NCI-H146 treated with DMSO at 0.1 percent for 48 hours (cell line): Measurements from ENCODE around the gene EDEM2.
"Not testable (repeated sequence)": the region's sequence is repeated elsewhere in the genome, so short reads cannot be mapped to it uniquely, and the experiment has no call there.

ENCODE experiments used
- DNase-seq: peaks from one replicate; lab custom pipeline; 2025; ENCODE audit not compliant: unreplicated experiment; lab: John Stamatoyannopoulos, UW

EDEM2 gene

DNA sequence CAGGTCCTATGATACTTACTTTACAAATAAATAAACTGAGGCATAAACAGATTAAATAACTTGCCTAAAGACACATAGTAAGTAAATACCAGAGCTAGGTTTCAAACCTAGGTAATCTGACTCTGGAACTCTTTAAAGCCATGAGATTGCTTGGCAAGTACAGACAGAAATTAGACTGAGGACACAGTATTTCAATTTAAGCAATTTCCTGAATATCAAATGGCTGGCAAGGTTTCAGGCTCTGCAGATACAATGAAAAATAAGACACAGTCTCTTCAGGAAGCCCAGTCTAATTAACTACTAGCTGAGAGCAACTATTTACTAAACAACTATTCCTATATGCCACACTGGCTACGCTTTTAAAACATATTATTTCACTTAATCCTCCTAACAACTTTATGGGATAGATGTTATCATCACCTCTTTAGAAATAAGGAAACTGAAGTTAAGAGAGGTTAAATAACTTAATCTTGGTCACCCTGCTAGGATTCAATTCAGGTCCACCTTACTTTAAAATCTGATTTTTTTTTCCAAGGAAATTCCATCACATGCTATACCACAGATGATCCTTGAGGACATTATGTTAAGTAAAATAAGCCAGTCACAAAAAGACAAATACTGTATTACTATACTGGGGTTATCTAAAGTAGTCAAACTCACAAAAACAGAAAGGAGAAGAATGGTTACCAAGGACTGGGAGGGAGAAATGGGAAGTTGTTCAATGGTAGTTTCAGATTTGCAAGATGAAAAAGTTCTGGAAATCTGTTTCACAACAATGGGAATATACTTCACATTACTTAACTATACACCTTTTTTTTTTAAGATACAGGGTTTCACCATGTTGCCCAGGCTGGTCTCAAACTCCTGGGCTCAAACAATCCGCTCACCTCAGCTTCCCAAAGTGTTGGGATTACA, 58.6 kb downstream of the EDEM2 start:
- no peak for DNase-seq

DNA sequence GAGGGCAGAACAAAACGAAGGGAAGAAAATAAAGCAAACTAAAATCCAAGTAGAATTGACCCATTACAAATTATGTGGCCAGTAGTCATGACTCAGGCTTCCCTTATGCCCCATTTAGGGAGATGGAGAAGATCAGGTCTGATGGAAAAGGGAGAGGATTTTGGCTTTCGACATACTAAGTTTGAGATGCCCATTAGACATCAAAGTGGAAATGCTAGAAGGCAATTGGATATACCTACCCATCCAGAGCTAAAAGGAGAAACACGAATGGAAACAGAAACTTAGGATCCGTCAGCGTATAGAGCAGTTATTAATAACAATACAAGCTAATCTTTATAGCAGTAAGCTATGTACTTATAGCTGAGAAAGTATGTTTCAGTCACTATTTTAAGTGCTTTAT, 59.3 kb downstream of the EDEM2 start:
- no peak for DNase-seq

GRCh38 chr20:35087355-35087754, 59.8 kb downstream of the EDEM2 start:
- DNase-seq: no peak

- no peak for DNase-seq
These were observed 61.5 kb downstream of the EDEM2 start for GRCh38 chr20:35085477-35086225.

DNA sequence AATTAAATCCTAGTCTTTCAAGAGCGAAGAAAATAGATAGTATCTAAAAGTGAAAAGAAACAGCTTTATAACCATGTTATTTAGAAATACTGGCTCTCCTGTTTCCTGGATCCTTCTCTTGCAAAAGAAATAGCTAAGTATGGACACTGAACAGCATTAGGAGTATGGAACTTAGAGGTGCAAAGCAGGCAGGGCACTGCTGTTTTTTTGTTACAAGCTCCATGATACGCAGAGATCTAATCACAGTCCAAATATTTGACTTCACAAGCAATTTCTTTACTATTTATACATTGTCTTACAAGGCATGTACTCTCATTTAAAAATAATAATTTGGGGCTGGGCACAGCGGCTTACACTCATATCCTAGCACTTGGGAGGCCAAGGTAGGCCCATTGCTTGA, 62.1 kb downstream of the EDEM2 start:
- DNase-seq: no peak

DNA sequence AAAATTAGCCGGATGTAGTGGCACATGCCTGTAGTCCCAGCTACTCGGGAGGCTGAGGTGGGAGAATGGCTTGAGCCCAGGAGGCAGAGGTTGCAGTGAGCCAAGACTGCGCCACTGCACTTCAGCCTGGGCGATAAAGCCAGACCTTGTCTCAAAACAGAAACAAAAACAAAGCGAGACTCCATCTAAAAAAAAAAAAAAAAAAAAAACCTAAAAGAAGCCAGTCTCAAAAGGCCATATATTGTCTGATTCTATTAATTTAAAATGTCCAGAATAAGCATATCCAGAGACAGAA, 66.8 kb downstream of the EDEM2 start:
- DNase-seq: not testable (repeated sequence)

DNA sequence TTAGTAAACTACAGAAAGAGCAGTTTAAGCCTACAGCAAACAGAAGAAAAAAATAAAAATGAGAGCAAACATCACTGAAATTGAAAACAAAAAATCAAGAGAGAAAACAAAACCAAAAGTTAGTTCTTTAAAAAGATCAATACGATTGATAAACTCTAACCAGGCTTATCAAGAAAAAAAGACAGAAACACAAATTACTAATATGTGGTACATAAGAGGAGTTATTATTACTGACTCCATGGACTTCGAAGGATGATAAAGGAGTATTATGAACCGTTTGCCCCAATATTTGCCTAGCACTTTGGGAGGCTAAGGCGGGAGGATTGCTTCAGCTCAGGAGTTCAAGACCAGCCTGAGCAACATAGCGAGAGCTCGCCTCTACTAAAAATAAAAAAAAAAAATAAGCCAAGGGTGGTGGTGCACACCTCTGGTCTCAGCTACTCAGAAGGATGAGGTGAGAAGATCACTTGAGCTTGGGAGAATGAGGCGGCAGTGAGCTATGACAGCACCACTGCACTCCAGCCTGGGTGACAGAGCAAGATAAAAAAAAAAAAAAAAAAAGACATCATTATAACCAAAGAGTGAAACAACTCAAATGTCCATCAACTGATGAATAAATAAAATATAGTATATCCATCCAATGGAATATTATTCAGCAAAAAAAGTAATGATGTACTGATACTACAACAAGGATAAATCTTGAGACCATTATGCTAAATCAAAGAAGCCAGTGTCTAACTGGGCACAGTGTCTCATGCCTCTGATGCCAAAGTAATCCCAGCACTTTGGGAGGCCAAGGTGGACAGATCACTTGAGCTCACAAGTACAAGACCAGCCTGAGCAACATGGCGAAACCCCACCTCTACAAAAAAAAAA, 67.4 kb downstream of the EDEM2 start:
- DNase-seq: no peak

- DNase-seq: no peak
These were observed 69.3 kb downstream of the EDEM2 start for GRCh38 chr20:35077872-35078271.

GRCh38 chr20:35077341-35077740, 69.8 kb downstream of the EDEM2 start:
- no peak for DNase-seq

GRCh38 chr20:35071436-35072153, 75.5 kb downstream of the EDEM2 start:
- not testable (repeated sequence) for DNase-seq

DNA sequence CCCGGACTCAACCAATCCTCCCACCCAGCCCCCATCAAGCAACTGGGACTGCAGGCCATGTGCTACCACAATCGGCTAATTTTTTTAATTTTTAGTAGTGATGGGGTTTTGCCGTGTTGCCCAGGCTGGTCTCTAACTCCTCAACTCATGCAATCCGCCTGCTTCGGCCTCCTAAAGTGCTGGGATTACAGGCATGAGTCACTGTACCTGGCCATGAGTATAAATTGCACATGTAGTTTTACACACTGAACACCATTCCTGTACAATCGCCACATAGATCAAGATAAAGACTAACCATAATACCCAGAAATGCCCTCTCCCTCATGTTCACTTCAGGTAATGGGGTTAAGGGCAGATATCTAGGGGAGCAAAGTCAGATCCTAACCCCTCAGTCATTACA, 80.9 kb downstream of the EDEM2 start:
- DNase-seq: no peak
